ENCODE results near the gene OTOGL.

OTOGL gene

DNA sequence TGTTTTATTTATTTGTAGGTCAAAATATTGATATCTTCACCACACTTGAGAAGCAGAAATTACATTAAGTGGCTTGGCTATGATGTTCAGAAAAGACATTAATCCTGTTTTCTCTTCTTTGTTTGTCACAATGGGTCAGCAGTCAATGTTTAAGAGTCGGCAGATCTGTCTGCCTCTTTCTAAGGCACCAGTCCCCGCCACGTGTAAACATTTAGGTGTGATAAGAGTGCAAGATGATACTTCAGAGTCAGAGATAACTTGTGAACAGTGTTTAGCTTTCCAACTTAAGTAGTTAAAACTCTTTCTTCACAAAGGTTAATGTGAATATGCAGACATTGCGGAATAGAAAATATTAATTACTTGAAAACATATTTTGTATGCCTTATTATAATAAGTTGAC, 160.9 kb downstream of the OTOGL start:
- no peak for TF ChIP-seq Cebpa-rat (IDR thresholded peaks at IDR 0.05)
- Histone ChIP-seq H3K36me3 (no peaks in the 10 kb centered on the region), H4K20me1 (no peaks in the 10 kb centered on the region), H3K9me3 (replicated peaks in 1 of 11) (no peaks in the 10 kb centered on the region), H3K4me3 (no peak overlapping the region), H3K9ac (no peak overlapping the region), H3K27ac (no peak overlapping the region), H3K27me3 (no peaks in the 10 kb centered on the region), H3K4me2 (no peak overlapping the region), H3K4me1 (peaks cover 0 to 4% (median 0%) of the 10 kb centered on the region in 10 experiments; a peak in 1 of 20 replicates)

DNA sequence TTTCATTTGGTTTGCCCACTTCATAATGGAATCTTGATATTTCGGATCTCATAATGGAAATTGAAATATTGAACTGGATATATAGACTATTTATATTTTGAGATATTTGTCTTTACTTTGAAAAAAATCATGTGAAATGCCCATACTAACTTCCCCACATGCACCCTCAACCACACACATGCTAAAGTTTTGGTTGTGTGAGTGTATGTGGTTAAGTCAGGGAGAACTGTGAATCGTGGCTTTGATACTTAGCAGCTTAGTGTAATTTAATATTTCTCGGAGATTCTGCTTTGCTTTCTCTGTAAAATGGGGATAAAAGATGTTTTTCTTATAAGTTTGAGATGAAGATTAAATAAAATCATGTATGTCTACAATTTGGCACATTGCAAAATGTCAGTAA, 162.1 kb downstream of the OTOGL start:
- H4K20me1 ChIP-seq = no peaks in the 10 kb centered on the region
- no peak overlapping the region for H3K27ac ChIP-seq
- H3K36me3 ChIP-seq = no peaks in the 10 kb centered on the region
- H3K9me3 ChIP-seq (replicated peaks in 1 of 11) = no peaks in the 10 kb centered on the region
- TF ChIP-seq Cebpa-rat (IDR thresholded peaks at IDR 0.05) = no peak
- no peaks in the 10 kb centered on the region for H3K27me3 ChIP-seq
- H3K4me3 ChIP-seq = no peak overlapping the region
- no peak overlapping the region for H3K4me2 ChIP-seq
- peaks cover 0 to 4% (median 0%) of the 10 kb centered on the region in 10 experiments; a peak in 1 of 20 replicates for H3K4me1 ChIP-seq
- H3K9ac ChIP-seq = no peak overlapping the region

DNA sequence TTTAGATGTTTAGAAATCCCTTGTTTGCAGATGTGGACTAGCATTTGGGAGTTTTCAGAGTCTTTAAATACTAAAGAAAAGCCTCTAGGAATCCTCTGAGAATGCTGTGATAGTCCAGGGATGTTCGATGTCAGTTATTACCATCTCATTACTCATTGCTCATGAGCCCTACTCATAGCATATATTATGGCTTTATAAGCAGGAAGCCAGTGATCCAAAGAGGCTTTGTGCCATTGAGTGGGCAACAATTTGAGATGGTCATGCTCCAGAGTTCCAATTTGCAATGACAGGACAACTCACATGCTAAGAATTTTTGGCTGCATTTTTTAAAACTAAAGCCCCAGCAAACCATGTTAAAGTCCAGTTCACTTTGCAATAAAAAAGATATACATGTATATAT, 163.0 kb downstream of the OTOGL start:
- TF ChIP-seq Cebpa-rat (IDR thresholded peaks at IDR 0.05) = no peak
- H3K4me1 ChIP-seq = peaks cover 0 to 4% (median 0%) of the 10 kb centered on the region in 10 experiments; a peak in 1 of 20 replicates

DNA sequence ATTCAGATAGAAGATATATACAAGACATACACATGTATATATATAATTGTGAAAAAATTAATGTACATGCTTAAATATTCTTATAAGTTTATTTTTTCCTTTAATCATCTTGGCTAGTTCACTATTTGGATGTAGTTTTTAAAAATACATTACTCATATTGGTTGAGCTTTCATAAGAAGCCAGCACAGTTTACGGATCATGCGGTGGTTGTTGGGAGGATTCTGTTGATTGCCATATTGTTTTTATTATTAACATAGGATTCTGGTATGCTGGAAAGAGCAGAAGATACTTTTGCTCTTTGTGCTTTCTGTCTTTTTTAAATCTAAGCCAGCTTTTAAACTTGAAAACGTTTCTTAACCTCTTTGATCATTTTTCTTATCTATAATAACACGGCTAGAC, 163.4 kb downstream of the OTOGL start:
- Histone ChIP-seq H3K27ac (no peak overlapping the region), H3K4me3 (no peak overlapping the region), H3K36me3 (no peaks in the 10 kb centered on the region), H3K4me1 (peaks cover 0 to 4% (median 0%) of the 10 kb centered on the region in 10 experiments; a peak in 1 of 20 replicates), H3K27me3 (no peaks in the 10 kb centered on the region), H3K9me3 (replicated peaks in 1 of 11) (no peaks in the 10 kb centered on the region), H3K9ac (no peak overlapping the region), H4K20me1 (no peaks in the 10 kb centered on the region), H3K4me2 (no peak overlapping the region)
- TF ChIP-seq Cebpa-rat (IDR thresholded peaks at IDR 0.05) = no peak

More for the DNA sequence above, 163.0 kb downstream of the OTOGL start:
- Histone ChIP-seq H3K4me3 (no peak overlapping the region), H3K36me3 (no peaks in the 10 kb centered on the region), H3K9ac (no peak overlapping the region), H3K27ac (no peak overlapping the region), H3K9me3 (replicated peaks in 1 of 11) (no peaks in the 10 kb centered on the region), H4K20me1 (no peaks in the 10 kb centered on the region), H3K27me3 (no peaks in the 10 kb centered on the region), H3K4me2 (no peak overlapping the region)

DNA sequence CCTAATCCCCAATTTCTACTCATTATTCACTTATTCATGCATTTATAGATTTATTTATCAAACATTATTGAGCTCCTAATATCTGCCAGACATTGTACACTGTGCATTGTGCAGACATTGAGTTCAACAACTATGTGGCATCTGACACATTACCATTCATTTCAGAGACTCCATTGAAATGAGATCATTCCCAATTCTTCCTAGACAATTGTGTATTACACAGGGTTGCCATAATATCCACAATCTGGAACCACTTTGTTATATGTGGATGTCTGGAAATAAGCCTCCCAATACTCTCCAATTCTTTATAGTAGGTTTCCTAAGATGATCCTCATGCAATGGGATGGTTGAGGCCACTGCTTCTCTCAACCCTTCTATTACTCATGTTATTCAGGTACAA, 165.0 kb downstream of the OTOGL start:
- H3K27me3 ChIP-seq = no peaks in the 10 kb centered on the region
- H4K20me1 ChIP-seq = no peaks in the 10 kb centered on the region
- H3K4me1 ChIP-seq = peaks cover 0 to 5% (median 0%) of the 10 kb centered on the region in 10 experiments; a peak in 3 of 20 replicates
- H3K27ac ChIP-seq = no peak overlapping the region
- no peak overlapping the region for H3K4me2 ChIP-seq
- no peak for TF ChIP-seq Cebpa-rat (IDR thresholded peaks at IDR 0.05)
- H3K9me3 ChIP-seq (replicated peaks in 1 of 11) = no peaks in the 10 kb centered on the region
- no peak overlapping the region for H3K9ac ChIP-seq
- H3K4me3 ChIP-seq = no peak overlapping the region
- no peaks in the 10 kb centered on the region for H3K36me3 ChIP-seq

DNA sequence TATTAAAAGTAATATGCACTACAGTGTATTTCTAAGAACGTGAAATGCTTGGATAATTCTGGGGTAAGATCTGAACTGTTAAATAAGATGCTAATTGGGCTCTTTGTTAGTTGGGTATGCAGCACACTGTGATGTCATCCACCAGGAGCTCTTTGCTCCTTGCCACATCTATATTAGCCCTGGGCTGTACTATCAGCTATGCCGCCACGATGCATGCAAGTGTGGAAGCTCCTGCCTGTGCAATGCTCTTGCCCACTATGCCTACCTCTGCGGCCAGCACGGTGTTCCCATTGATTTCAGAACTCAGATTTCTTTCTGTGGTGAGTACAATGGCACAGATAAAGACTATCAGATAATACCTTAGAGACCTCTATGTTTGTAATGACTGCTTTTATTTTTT, 165.6 kb downstream of the OTOGL start:
- Histone ChIP-seq H3K27me3 (no peaks in the 10 kb centered on the region), H4K20me1 (no peaks in the 10 kb centered on the region), H3K27ac (no peak overlapping the region), H3K9me3 (replicated peaks in 1 of 11) (no peaks in the 10 kb centered on the region), H3K9ac (no peak overlapping the region), H3K36me3 (no peaks in the 10 kb centered on the region), H3K4me2 (no peak overlapping the region), H3K4me3 (no peak overlapping the region), H3K4me1 (peaks cover 0 to 5% (median 0%) of the 10 kb centered on the region in 10 experiments; a peak in 3 of 20 replicates)
- no peak for TF ChIP-seq Cebpa-rat (IDR thresholded peaks at IDR 0.05)

DNA sequence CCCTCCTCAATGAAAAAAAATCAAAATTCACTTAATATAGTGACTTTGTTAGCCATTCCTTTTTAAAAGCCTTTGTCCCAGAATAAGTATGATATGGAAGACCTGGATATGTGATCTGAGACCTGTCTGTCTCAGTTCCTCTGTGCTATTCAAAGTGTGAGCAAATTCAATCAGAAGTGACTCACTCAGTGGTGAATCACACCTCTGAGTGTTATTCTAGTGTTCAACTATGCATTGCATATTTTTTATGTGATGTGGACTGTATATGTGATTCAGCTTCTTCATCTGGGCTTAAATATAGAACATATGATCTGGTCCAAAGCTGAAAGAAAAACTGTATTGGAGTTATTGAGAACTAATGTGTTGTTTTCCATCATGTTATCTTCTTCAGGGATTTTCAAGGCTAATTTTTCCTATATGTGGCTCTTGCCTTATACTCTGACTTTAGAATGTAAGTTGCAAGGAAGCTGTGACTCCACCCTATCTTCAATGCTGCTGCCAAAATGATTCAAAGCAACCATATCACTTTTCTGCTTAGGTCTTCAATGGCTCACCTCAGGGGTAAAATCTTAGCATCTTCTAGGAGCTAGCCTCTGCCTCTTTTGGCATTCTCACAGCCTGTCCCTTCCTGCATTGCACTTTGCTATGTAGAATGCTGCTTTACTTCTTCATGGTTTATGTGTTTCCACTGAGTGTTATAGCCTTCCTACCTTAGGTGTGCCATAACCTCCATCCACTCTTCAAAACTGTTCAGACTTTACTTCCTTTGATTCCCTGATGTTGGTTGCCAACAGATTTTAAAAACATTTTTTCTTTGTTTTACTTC, 169.8 kb downstream of the OTOGL start:
- TF ChIP-seq Cebpa-rat (IDR thresholded peaks at IDR 0.05) = no peak
- no peaks in the 10 kb centered on the region for H4K20me1 ChIP-seq
- H3K4me3 ChIP-seq = no peak overlapping the region
- H3K27ac ChIP-seq = no peak overlapping the region
- H3K4me2 ChIP-seq = no peak overlapping the region
- H3K9me3 ChIP-seq (replicated peaks in 1 of 11) = no peaks in the 10 kb centered on the region
- H3K4me1 ChIP-seq = peaks cover 0 to 5% (median 0%) of the 10 kb centered on the region in 10 experiments; a peak in 3 of 20 replicates
- no peak overlapping the region for H3K9ac ChIP-seq
- H3K27me3 ChIP-seq = no peaks in the 10 kb centered on the region
- H3K36me3 ChIP-seq = no peaks in the 10 kb centered on the region

DNA sequence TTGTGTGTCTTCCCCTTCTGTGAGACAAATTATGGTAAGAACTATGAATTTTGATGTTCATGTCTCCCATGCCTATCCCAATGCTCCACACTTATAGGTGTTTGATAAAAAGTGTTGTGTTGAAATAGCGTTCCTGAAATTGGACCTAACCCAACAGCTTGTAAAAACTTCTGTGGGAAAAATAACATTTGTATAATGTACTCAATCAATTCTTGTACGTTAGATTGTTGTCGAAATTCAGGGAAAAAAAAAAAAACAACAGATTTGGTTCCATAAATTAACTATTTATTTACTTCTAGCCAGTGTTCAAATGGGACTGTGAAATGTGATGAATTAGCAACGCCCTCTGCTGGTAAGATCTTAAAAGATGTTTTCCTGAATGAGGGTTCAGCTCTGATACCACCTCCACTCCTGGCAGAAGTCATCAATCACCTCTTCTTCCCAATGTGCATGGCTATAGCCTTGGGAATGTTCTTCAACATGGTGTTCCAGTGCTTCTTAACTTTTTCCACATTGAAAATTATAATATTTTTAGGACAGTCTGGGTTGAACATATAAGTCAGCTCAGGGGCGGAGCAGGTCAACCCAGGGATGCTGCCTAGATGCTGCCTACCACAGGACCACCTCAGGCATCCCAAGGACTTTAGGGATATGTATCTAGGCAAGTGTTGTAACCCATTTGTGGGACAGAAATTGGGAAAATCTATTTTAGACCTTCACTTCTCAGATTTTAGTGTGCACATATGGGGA, 170.6 kb downstream of the OTOGL start:
- H3K27ac ChIP-seq = no peak overlapping the region
- no peaks in the 10 kb centered on the region for H4K20me1 ChIP-seq
- H3K36me3 ChIP-seq = no peaks in the 10 kb centered on the region
- H3K9me3 ChIP-seq (replicated peaks in 1 of 11) = no peaks in the 10 kb centered on the region
- no peak overlapping the region for H3K4me3 ChIP-seq
- H3K27me3 ChIP-seq = no peaks in the 10 kb centered on the region
- H3K4me2 ChIP-seq = no peak overlapping the region
- no peak overlapping the region for H3K9ac ChIP-seq
- no peak for TF ChIP-seq Cebpa-rat (IDR thresholded peaks at IDR 0.05)
- peaks cover 0 to 5% (median under 1%) of the 10 kb centered on the region in 10 experiments; a peak in 3 of 20 replicates for H3K4me1 ChIP-seq

DNA sequence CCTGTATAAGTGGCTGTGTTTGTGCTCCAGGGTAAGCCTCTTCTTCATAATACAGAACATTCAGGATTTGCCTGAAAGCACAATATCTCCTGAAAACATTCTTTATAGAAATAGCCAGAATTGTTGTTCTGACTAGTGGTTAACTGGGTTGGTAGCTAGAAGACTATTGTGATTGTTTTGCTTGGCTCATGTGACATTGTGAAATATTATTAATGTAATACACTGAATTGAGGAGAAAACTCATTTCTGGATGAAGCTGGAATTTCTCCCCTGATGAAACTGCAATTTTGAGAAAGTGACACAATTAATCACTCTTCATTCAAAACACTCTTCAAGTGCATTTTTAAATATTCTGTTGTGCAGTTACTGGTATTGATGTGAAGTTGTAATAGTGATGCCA, 172.4 kb downstream of the OTOGL start:
- TF ChIP-seq Cebpa-rat (IDR thresholded peaks at IDR 0.05) = no peak
- no peaks in the 10 kb centered on the region for H3K9me3 ChIP-seq (replicated peaks in 1 of 11)
- H3K4me3 ChIP-seq = no peak overlapping the region
- no peak overlapping the region for H3K9ac ChIP-seq
- no peaks in the 10 kb centered on the region for H3K36me3 ChIP-seq
- no peak overlapping the region for H3K4me2 ChIP-seq
- peaks cover 0 to 9% (median 2%) of the 10 kb centered on the region in 10 experiments; a peak in 3 of 20 replicates for H3K4me1 ChIP-seq
- no peak overlapping the region for H3K27ac ChIP-seq
- no peaks in the 10 kb centered on the region for H4K20me1 ChIP-seq
- no peaks in the 10 kb centered on the region for H3K27me3 ChIP-seq
